Smooth muscle cell (in vitro differentiated cells): ENCODE results near the gene NMRK1. TPM values are rescaled to one million over a fixed set of nuclear protein-coding genes. Genes with fewer than 3 reads are reported as not detected.

Experiments
- DNase-seq: peaks from one replicate; lab custom pipeline; 2025; ENCODE audit not compliant: unreplicated experiment; lab: John Stamatoyannopoulos, UW
- H2AFZ ChIP-seq: fragments of 200-600 bp; sonication (generic); 2 replicates; pipeline ENCODE4 v1.6.0; 2016; ENCODE audit warnings: antibody characterized with exemption, low read depth, mild to moderate bottlenecking
- H3F3A ChIP-seq: fragments of 200-600 bp; sonication (generic); 2 replicates; pipeline ENCODE4 v1.6.0; 2017; ENCODE audit warnings: antibody characterized with exemption, low read depth
- H3K27ac ChIP-seq: fragments of 200-600 bp; sonication (generic); 2 replicates; pipeline ENCODE4 v1.5.1; 2016; ENCODE audit warnings: low read depth, mild to moderate bottlenecking
- H3K27me3 ChIP-seq: fragments of 200-600 bp; sonication (generic); 2 replicates; pipeline ENCODE4 v1.6.1; 2016; ENCODE audit warnings: low read depth, mild to moderate bottlenecking
- H3K36me3 ChIP-seq: fragments of 200-600 bp; sonication (generic); 2 replicates; pipeline ENCODE4 v1.5.1; 2016; ENCODE audit warnings: low read depth
- H3K4me1 ChIP-seq: fragments of 200-600 bp; sonication (generic); 2 replicates; pipeline ENCODE4 v1.5.1; 2016; ENCODE audit warnings: low read depth
- H3K4me2 ChIP-seq: fragments of 200-600 bp; sonication (generic); 2 replicates; pipeline ENCODE4 v1.6.0; 2016; ENCODE audit warnings: mild to moderate bottlenecking
- H3K4me3 ChIP-seq: fragments of 200-600 bp; sonication (generic); 2 replicates; pipeline ENCODE4 v1.5.1; 2016; ENCODE audit warnings: mild to moderate bottlenecking
- H3K79me2 ChIP-seq: fragments of 200-600 bp; sonication (generic); 2 replicates; pipeline ENCODE4 v1.6.0; 2016; ENCODE audit warnings: low read depth, mild to moderate bottlenecking
- H3K9ac ChIP-seq: fragments of 200-600 bp; sonication (generic); 2 replicates; pipeline ENCODE4 v1.6.0; 2016; ENCODE audit warnings: low read depth
- H3K9me3 ChIP-seq: fragments of 200-600 bp; sonication (generic); replicated peaks from 2 replicates; pipeline ENCODE4 v1.5.1; 2016; ENCODE audit warnings: low read depth
- H4K20me1 ChIP-seq: fragments of 200-600 bp; sonication (generic); 2 replicates; pipeline ENCODE4 v1.6.0; 2016; ENCODE audit warnings: low read depth
- WGBS: methylation state at CpG from one replicate; pipeline ENCODE4 v1.1.7; 2016; ENCODE audit warnings: low lambda C conversion rate; 5-methylcytosine and 5-hydroxymethylcytosine counted together
- polyA plus RNA-seq: library from polyadenylated mRNA; unstranded; fragments of >200 nt; fragmentation: Nextera tagmentation; extraction: Ambion mirVana; gene quantifications from 2 replicates; pipeline ENCODE4 v1.2.1, GENCODE V29; 2016
- total RNA-seq: library from RNA; depleted of rRNA; stranded (reverse); fragments of >200 nt; gene quantifications from 2 replicates; pipeline ENCODE4 v1.2.3, GENCODE V29; 2014
- TF ChIP-seq, protein P1 (sequence below): fragments of 200-600 bp; sonication (generic); IDR thresholded peaks from 2 replicates; pipeline ENCODE4 v1.5.1; 2017; ENCODE audit warnings: borderline replicate concordance, mild to moderate bottlenecking, antibody characterized with exemption; ENCODE audit not compliant: insufficient read depth, poor library complexity, severe bottlenecking

Gene NMRK1
- total and polyA plus RNA-seq, 2 experiments from 2014 or later = 12.3 to 16.4 TPM

DNA sequence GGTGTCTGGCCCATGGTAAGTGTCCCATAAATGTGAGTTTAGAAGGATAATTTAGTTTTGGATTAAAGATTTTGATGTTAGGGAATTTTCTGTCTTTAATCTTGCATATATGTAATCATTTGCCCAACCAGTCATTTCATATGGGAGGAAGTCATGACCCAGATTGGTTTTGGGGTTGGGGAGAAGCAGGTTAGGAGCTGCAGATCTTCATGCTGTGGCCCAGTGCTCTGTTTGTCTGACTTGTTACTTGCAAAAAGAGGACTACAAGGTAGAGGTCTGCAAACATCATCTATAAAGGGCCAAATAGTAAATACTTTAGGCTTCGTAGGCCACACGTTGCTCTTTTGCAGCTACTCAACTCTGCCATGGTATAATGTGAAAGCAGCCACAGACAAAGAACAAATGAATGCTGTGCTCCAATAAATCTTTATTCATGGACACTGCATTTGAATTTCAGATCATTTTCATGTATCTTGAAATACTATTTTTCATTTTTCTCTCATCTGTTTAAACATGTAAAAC lies 17.1 kb upstream of the NMRK1 start:
- 91% methylated on average over 2 of the region's 2 CpGs for WGBS
- no peak overlapping the region for H3K9ac ChIP-seq
- no peaks in the 10 kb centered on the region for H3K36me3 ChIP-seq
- H3K4me3 ChIP-seq = no peak overlapping the region
- peaks cover 3% of the 10 kb centered on the region for H3K4me1 ChIP-seq
- H3K79me2 ChIP-seq = peaks cover 46% of the 10 kb centered on the region
- no peak for DNase-seq
- peaks cover 47% of the 10 kb centered on the region for H4K20me1 ChIP-seq
- no peak overlapping the region for H2AFZ ChIP-seq
- no peaks in the 10 kb centered on the region for H3K9me3 ChIP-seq
- no peaks in the 10 kb centered on the region for H3K27me3 ChIP-seq
- H3K4me2 ChIP-seq = no peak overlapping the region
- TF ChIP-seq, protein P1, sequence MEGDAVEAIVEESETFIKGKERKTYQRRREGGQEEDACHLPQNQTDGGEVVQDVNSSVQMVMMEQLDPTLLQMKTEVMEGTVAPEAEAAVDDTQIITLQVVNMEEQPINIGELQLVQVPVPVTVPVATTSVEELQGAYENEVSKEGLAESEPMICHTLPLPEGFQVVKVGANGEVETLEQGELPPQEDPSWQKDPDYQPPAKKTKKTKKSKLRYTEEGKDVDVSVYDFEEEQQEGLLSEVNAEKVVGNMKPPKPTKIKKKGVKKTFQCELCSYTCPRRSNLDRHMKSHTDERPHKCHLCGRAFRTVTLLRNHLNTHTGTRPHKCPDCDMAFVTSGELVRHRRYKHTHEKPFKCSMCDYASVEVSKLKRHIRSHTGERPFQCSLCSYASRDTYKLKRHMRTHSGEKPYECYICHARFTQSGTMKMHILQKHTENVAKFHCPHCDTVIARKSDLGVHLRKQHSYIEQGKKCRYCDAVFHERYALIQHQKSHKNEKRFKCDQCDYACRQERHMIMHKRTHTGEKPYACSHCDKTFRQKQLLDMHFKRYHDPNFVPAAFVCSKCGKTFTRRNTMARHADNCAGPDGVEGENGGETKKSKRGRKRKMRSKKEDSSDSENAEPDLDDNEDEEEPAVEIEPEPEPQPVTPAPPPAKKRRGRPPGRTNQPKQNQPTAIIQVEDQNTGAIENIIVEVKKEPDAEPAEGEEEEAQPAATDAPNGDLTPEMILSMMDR = no peak
- no peaks in the 10 kb centered on the region for H3F3A ChIP-seq
- H3K27ac ChIP-seq = no peak overlapping the region

DNA sequence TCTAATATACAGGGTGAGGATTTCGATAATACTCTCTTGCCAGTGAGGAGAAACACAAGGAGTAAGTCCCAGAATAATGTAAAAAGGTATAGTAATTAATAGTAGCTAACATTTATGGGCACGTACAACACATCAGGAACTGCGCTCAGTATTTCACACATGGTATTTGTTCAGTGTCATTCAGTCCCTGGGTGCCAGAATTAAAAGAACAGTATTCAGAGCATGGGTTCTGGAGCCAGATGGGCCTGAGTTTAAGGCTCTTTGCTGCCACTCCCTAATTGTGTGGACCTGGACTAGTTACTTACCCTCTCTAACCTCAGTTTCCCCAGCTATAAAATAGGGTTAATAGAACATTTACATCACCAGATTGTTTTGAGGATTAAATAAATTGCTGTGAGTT lies 16.7 kb upstream of the NMRK1 start:
- H3K4me2 ChIP-seq = no peak overlapping the region
- peaks cover 46% of the 10 kb centered on the region for H4K20me1 ChIP-seq
- H3K27ac ChIP-seq = no peak overlapping the region
- 94% methylated on average over 3 of the region's 3 CpGs for WGBS
- no peaks in the 10 kb centered on the region for H3K36me3 ChIP-seq
- DNase-seq = no peak
- no peaks in the 10 kb centered on the region for H3K27me3 ChIP-seq
- H3K4me3 ChIP-seq = no peak overlapping the region
- TF ChIP-seq, protein P1 = no peak
- no peaks in the 10 kb centered on the region for H3K9me3 ChIP-seq
- H3F3A ChIP-seq = no peaks in the 10 kb centered on the region
- H3K79me2 ChIP-seq = peaks cover 51% of the 10 kb centered on the region
- H3K9ac ChIP-seq = no peak overlapping the region
- peaks cover 3% of the 10 kb centered on the region for H3K4me1 ChIP-seq
- H2AFZ ChIP-seq = no peak overlapping the region

GRCh38 chr9:75102177-75102790 lies 14.3 kb upstream of the NMRK1 start:
- 94% methylated on average over 7 of the region's 7 CpGs for WGBS
- peaks cover 61% of the 10 kb centered on the region for H4K20me1 ChIP-seq
- peaks cover 3% of the 10 kb centered on the region for H3K4me1 ChIP-seq
- H3K9me3 ChIP-seq = no peaks in the 10 kb centered on the region
- H2AFZ ChIP-seq = no peak overlapping the region
- DNase-seq = no peak
- no peak overlapping the region for H3K4me3 ChIP-seq
- no peaks in the 10 kb centered on the region for H3K27me3 ChIP-seq
- TF ChIP-seq, protein P1 = no peak
- H3K36me3 ChIP-seq = no peaks in the 10 kb centered on the region
- H3K27ac ChIP-seq = no peak overlapping the region
- no peaks in the 10 kb centered on the region for H3F3A ChIP-seq
- no peak overlapping the region for H3K4me2 ChIP-seq
- H3K9ac ChIP-seq = no peak overlapping the region
- peaks cover 62% of the 10 kb centered on the region for H3K79me2 ChIP-seq

GRCh38 chr9:75101004-75101588 lies 13.1 kb upstream of the NMRK1 start:
- DNase-seq = no peak
- TF ChIP-seq, protein P1 = no peak
- peaks cover 73% of the 10 kb centered on the region for H4K20me1 ChIP-seq
- WGBS = 68% methylated on average over 9 of the region's 9 CpGs
- H3K27me3 ChIP-seq = no peaks in the 10 kb centered on the region
- H3K4me1 ChIP-seq = peaks cover 3% of the 10 kb centered on the region
- no peak overlapping the region for H3K4me2 ChIP-seq
- no peak overlapping the region for H3K4me3 ChIP-seq
- H3K9me3 ChIP-seq = no peaks in the 10 kb centered on the region
- no peak overlapping the region for H3K9ac ChIP-seq
- H2AFZ ChIP-seq = no peak overlapping the region
- no peaks in the 10 kb centered on the region for H3K36me3 ChIP-seq
- no peaks in the 10 kb centered on the region for H3F3A ChIP-seq
- peaks cover 70% of the 10 kb centered on the region for H3K79me2 ChIP-seq
- no peak overlapping the region for H3K27ac ChIP-seq
